ENCODE measurements around the gene POC1B.
A peak's percentile ranks its signal among the peaks of the same experiment; 100 is the strongest.

POC1B gene

GRCh38 chr12:89469361-89469760, 56.5 kb downstream of the POC1B start:
- H3K36me3 ChIP-seq (ENCODE audit: insufficient read depth), result no peaks in the 10 kb centered on the region
- peak overlapping the region; percentile 33 for H3K27ac ChIP-seq
- no peaks in the 10 kb centered on the region for H4K20me1 ChIP-seq (ENCODE audit: insufficient read depth)
- H3K4me2 ChIP-seq, result peak overlapping the region; percentile 56
- peaks cover 64% of the 10 kb centered on the region for H3K4me1 ChIP-seq (ENCODE audit: low read depth, poor library complexity, severe bottlenecking)
- H3K9ac ChIP-seq, result no peak overlapping the region
- H2AFZ ChIP-seq (ENCODE audit: low read depth), result no peak overlapping the region
- no peaks in the 10 kb centered on the region for H3K27me3 ChIP-seq (ENCODE audit: insufficient read depth, low read depth)
- TF ChIP-seq CTCF (conservative IDR thresholded peaks at IDR 0.05; ENCODE audit: low read depth, low read length), result no peak
- no peak overlapping the region for H3K4me3 ChIP-seq (IDR thresholded peaks at IDR 0.05; ENCODE audit: insufficient read depth, low read depth, low read length)
- no peaks in the 10 kb centered on the region for H3K79me2 ChIP-seq (ENCODE audit: insufficient read depth, low read depth)

GRCh38 chr12:89468648-89469326, 57.1 kb downstream of the POC1B start:
- Histone ChIP-seq H3K9ac (no peak overlapping the region), H3K36me3 (ENCODE audit: insufficient read depth) (no peaks in the 10 kb centered on the region), H3K27ac (peak overlapping the region; percentile 33), H2AFZ (ENCODE audit: low read depth) (no peak overlapping the region), H3K79me2 (ENCODE audit: insufficient read depth, low read depth) (no peaks in the 10 kb centered on the region), H3K4me3 (IDR thresholded peaks at IDR 0.05; ENCODE audit: insufficient read depth, low read depth, low read length) (no peak overlapping the region), H4K20me1 (ENCODE audit: insufficient read depth) (no peaks in the 10 kb centered on the region), H3K27me3 (ENCODE audit: insufficient read depth, low read depth) (no peaks in the 10 kb centered on the region), H3K4me1 (ENCODE audit: low read depth, poor library complexity, severe bottlenecking) (peaks cover 59% of the 10 kb centered on the region), H3K4me2 (peak overlapping the region; percentile 56)
- TF ChIP-seq CTCF (conservative IDR thresholded peaks at IDR 0.05; ENCODE audit: low read depth, low read length), result no peak

- no peak overlapping the region for H3K27ac ChIP-seq
- H3K4me2 ChIP-seq, result peak overlapping the region; percentile 56
- H3K79me2 ChIP-seq (ENCODE audit: insufficient read depth, low read depth), result no peaks in the 10 kb centered on the region
- H3K27me3 ChIP-seq (ENCODE audit: insufficient read depth, low read depth), result no peaks in the 10 kb centered on the region
- no peak overlapping the region for H3K9ac ChIP-seq
- H3K4me3 ChIP-seq (IDR thresholded peaks at IDR 0.05; ENCODE audit: insufficient read depth, low read depth, low read length), result no peak overlapping the region
- TF ChIP-seq CTCF (conservative IDR thresholded peaks at IDR 0.05; ENCODE audit: low read depth, low read length), result no peak
- peaks cover 53% of the 10 kb centered on the region for H3K4me1 ChIP-seq (ENCODE audit: low read depth, poor library complexity, severe bottlenecking)
- H2AFZ ChIP-seq (ENCODE audit: low read depth), result no peak overlapping the region
- H3K36me3 ChIP-seq (ENCODE audit: insufficient read depth), result no peaks in the 10 kb centered on the region
- H4K20me1 ChIP-seq (ENCODE audit: insufficient read depth), result no peaks in the 10 kb centered on the region
Observed at GRCh38 chr12:89468017-89468416, 57.8 kb downstream of the POC1B start.

- Histone ChIP-seq H3K79me2 (ENCODE audit: insufficient read depth, low read depth) (no peaks in the 10 kb centered on the region), H3K27me3 (ENCODE audit: insufficient read depth, low read depth) (no peaks in the 10 kb centered on the region), H3K36me3 (ENCODE audit: insufficient read depth) (no peaks in the 10 kb centered on the region), H3K4me2 (no peak overlapping the region), H2AFZ (ENCODE audit: low read depth) (no peak overlapping the region), H3K4me1 (ENCODE audit: low read depth, poor library complexity, severe bottlenecking) (peaks cover 51% of the 10 kb centered on the region), H3K27ac (no peak overlapping the region), H3K9ac (no peak overlapping the region), H4K20me1 (ENCODE audit: insufficient read depth) (no peaks in the 10 kb centered on the region), H3K4me3 (IDR thresholded peaks at IDR 0.05; ENCODE audit: insufficient read depth, low read depth, low read length) (no peak overlapping the region)
- no peak for TF ChIP-seq CTCF (conservative IDR thresholded peaks at IDR 0.05; ENCODE audit: low read depth, low read length)
Observed at GRCh38 chr12:89464974-89465592, 60.8 kb downstream of the POC1B start.
